Stimulated activated CD8-positive, alpha-beta memory T cell treated with anti-CD3 and anti-CD28 coated beads, Interleukin-4, amount 100 ng/mL, for 4 hours (primary cell): ENCODE data around the gene CDH16.
"Not testable (repeated sequence)": the region's sequence is repeated elsewhere in the genome, so short reads cannot be mapped to it uniquely, and the experiment has no call there.

ENCODE experiments used
- DNase-seq, 2 donors: peaks; one replicate each; pipeline ENCODE4 v3.0.0-alpha.2; 2020; ENCODE audit warnings: low read depth in 2 of 2, low spot score in 1 of 2

CDH16 gene, protein sequence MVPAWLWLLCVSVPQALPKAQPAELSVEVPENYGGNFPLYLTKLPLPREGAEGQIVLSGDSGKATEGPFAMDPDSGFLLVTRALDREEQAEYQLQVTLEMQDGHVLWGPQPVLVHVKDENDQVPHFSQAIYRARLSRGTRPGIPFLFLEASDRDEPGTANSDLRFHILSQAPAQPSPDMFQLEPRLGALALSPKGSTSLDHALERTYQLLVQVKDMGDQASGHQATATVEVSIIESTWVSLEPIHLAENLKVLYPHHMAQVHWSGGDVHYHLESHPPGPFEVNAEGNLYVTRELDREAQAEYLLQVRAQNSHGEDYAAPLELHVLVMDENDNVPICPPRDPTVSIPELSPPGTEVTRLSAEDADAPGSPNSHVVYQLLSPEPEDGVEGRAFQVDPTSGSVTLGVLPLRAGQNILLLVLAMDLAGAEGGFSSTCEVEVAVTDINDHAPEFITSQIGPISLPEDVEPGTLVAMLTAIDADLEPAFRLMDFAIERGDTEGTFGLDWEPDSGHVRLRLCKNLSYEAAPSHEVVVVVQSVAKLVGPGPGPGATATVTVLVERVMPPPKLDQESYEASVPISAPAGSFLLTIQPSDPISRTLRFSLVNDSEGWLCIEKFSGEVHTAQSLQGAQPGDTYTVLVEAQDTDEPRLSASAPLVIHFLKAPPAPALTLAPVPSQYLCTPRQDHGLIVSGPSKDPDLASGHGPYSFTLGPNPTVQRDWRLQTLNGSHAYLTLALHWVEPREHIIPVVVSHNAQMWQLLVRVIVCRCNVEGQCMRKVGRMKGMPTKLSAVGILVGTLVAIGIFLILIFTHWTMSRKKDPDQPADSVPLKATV

DNA sequence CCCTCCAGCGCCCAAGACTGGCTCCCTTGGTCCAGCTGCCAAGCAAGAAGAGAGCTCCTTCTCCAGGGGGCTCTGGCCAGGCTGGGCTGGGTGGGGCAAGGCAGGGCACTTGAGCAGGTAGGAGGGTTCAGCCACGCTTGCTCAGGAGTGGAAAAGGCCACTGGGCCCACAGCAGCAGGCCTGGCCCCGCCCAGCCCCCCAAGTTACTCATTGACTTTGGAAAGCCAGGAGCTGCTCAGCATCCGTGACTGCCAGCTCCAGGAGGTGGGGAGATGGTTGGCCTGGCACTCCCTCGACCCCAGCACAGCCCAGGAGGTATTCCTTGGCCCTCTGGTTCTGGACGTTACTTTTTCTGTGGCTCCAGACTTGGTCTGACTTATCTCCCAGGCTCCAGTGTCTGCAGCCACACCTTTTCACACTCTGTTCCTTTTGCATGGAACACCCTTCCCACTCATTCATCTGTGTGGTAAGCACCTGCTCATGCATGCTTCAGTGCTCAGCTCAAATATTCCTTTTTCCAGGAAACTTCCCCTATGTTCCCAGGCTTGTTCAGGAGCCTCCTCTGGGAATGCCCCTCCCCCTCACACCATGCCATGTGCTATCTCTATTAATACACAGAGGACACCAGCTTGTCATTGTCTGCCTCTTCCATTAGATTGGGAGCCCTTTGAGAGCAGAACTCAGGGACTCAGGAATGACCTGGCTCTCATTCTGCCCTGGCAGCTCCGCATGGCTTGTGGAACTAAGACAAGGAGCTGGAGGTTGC, at the start of gene CDH16:
Gene CDH16, minus strand, starts transcription at position 83 of the 766 bp plus-strand sequence. CDS start 820 bp downstream, outside the sequence.
- no peak for DNase-seq

DNA sequence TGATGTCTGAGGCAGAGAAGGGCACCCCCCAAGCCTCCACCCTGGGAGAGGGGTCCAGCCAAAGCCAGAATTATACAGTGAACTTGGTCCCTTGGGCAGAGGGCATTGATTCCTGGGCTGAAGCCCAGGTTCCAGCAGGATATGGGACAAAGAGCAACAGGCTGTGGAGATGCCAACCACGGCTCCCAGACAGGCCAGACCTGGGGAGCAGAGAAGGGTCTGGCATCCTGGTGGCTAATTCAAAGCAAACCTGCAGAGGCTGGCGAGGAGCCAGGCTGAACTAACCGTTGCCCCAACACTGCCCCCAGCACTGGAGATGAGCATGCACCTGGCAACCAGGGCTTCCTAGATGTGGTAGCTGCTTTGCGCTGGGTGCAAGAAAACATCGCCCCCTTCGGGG, 45.4 kb upstream of the CDH16 start:
- DNase-seq, result no peak

DNA sequence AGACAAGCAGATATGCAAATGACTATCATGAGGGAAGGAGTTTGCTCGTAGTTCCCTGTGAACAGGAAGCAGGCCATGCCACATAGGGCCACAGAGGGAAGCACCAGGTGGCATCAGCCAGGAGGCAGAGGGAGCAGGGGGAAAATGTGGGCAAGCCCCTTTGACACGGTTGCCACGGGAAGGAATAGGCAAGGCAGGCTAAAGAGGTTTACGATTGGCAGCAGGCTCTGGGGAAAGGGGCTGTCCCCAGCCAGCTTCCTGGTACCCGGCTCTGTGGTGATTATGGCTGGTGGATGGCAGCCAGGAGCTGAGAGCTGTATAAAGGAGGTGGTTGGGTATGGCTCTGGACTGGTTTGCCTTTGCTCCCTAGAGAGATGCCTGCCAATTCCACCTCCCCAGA, 43.2 kb upstream of the CDH16 start:
- DNase-seq, result no peak

DNA sequence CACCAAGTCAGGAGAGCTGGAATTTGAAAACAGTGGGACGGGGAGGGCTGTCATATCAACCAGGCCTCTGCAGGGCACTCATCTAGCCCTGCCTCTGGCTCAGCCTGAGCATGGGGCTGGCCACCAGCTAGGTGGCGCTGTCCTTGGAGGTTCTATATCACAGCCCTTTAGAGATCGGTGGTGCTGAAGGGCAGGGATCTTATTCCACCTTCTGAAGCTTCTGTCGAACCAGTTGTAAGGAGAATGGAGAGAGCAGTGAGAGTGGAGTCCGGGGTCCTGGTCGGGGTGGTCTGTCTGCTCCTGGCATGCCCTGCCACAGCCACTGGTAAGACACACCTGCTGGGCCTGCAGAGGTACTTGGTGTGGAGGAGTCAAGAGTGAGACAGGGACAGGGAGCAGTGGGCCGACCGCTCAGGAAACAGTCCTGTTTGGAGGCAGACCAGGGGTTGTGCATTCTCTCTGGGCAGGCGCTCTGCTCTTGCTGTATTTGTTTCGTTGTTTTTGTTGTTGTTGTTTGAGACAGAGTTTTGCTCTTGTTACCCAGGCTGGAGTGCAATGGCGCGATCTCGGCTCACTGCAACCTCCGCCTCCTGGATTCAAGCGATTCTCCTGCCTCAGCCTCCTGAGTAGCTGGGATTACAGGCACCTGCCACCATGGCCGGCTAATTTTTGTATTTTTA, 42.5 kb upstream of the CDH16 start, which contains the start of gene CES3:
Gene CES3, plus strand, starts transcription at position 202 of the 680 bp plus-strand sequence. Its CDS starts 42 bp downstream, at position 244.
- DNase-seq, result no peak

DNA sequence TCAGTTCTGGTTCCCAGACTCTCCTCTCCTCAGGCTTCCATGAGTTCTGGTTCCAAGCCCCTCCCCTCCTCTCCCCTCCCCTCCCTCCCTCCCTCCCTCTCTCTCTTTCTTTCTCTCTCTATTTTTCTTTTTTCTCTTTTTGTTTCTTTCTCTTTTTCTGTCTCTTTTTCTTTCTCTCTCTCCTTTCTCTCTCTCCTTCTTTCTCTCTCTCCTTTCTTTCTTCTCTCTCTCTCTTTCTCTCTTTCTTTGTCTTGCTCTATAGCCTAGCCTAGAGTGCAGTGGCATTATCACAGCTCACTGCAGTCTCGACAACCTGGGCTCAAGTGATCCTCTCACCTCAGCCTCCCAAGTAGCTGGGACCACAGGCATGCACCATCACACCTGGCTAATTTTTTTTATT, 41.6 kb upstream of the CDH16 start:
- DNase-seq, result no peak

DNA sequence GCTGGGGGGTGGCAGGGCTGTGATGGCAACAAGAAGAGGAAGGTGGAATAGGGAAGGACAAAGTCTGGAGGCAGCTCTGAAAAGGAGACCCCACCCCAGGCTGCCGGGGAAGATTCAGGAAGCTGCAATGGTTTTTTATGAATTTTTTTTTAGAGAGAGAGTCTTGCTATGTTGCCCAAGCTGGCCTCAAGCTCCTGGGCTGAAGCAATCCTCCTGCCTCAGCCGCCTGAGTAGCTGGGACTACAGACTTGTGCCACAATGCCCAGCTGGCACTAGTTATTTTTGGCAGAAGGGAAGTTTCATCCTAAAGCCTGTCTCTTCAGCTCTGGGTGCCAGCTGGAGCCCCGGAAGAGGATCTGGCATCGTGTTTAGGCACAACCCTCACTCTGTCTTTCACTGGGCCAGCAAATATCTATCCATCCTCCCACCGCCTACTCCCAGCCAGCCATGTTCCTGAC, 41.0 kb upstream of the CDH16 start:
- DNase-seq, result no peak

DNA sequence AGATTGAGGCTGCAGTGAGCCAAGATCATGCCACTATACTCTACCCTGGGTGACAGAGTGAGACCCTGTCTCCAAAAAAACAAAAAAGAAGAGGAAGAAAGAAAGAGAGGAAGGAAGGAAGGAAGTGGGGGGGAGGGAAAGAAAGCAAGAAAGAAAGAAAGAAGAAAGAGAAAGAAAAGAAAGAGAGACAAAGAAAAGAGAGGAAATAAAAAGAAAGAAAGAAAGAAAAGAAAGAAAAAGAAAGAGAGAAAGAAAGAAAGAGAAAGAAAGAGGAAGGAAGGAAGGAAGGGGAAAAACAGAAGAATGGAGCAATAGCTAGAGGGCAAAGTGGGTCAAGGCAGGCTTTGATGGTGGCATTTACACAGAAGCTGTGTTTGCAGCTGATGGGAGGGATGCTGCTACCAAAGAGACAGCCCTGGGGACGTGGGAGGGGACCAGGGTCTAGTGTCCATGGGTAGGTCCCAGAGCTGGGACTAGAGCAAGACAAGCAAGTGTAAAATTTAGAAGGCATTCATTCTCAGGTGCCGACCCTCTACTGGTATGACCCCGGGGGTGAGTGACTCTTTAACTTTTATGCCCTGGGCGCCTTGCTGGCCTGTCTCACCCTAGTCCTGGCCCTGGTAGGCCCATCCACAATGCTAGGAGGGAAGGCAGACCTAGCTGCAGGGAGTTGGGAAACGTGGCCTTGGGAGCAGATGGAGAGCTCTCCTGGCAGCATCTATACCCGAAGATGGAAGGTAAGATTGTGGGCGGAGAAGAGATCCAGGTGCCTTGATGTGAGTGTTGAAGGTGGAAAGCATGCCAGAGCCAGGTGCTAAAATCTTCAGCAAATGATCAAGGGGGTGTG, 40.4 kb upstream of the CDH16 start:
- DNase-seq, result no peak

DNA sequence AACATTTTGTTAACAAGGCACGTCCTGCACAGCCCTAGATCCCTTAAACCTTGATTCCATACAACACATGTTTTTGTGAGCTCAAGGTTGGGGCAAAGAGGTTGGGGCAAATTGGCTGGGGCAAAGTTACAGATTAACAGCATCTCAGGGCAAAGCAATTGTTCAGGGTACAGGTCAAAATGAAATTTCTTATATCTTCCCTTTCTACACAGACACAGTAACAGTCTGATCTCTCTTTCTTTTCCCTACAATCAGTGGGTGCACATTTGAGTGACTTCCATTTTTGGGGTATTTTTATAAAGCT, 37.4 kb upstream of the CDH16 start:
- not testable (repeated sequence) for DNase-seq

DNA sequence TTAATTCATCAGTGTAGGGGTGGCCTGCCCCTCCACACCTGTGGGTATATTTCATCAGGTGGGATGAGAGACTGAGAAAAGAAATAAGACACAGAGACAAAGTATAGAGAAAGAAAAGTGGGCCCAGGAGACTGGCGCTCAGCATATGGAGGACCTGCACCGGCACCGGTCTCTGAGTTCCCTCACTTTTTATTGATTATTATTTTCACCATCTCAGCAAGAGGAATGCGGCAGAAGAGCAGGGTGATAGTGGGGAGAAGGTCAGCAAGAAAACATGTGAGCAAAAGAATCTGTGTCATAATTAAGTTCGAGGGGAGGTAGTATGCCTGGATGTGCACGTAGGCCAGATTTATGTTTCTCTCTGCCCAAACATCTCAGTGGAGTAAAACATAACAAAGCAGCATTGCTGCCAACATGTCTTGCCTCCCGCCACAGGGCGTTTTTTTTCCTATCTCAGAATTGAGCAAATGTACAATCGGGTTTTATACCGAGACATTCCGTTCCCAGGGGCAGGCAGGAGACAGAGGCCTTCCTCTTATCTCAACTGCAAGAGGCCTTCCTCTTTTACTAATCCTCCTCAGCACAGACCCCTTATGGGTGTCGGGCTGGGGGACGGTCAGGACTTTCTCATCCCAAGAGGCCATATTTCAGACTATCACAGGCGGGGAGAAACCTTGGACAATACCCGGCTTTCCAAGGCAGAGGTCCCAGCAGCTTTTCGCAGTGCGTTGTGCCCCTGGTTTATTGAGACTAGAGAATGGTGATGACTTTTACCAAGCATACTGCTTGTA, 36.9 kb upstream of the CDH16 start:
- not testable (repeated sequence) for DNase-seq

DNA sequence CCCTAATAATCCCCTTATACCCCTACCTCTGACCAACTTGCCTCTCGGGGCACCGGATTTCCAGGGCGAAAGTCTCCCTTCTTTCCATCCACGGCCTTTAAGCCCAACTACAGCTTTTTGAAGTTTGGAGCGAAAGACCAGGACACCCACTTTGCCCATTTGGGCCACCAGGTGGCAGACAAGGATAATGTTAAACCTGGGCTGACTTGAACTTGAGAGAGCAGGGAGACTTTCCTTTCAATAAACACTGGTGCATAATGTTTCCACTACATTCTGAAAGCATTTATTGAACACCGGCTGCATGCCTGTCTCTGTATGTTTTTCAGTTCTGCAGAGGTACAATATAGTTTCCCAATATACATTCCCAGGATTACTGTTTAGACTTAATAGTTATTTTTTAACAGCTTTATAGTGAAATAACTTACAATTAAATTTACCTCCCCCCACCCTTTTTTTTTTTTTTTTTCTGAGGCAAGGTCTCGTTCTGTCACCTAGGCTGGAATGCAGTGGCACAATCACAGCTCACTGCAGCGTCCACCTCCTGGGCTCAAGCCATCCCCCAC, 35.5 kb upstream of the CDH16 start:
- peak; percentile 42 to 65 for DNase-seq

DNA sequence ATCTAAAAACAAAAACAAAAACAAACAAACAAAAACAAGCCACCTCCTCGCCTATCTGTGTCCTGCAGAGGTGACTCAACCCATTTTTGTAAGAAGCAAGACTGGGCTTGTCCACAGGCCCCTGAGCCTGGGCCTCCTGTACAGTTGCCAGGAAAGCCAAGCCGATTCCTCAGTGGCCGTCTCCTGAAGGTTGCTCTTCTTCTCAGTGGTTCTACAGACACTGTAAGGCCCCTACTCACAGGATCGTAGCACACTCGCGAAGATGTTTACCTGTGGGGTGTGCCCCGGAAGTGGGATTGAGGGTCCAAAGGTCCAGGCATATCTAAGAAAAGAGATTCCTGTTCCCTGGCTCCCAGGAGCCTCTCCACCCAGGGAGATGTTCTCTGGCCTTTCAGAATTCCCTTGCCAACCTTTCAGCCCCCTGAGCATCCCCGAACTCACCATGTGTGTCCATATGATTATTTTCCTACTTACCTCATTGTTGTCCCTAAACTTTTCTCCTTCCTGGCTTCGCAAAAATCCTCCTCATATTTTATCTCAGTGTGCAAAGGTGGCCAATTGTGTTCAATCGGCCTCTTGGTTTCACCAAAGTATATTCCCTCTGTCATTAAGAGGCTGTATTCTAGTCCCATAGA, 34.9 kb upstream of the CDH16 start:
- no peak for DNase-seq

DNA sequence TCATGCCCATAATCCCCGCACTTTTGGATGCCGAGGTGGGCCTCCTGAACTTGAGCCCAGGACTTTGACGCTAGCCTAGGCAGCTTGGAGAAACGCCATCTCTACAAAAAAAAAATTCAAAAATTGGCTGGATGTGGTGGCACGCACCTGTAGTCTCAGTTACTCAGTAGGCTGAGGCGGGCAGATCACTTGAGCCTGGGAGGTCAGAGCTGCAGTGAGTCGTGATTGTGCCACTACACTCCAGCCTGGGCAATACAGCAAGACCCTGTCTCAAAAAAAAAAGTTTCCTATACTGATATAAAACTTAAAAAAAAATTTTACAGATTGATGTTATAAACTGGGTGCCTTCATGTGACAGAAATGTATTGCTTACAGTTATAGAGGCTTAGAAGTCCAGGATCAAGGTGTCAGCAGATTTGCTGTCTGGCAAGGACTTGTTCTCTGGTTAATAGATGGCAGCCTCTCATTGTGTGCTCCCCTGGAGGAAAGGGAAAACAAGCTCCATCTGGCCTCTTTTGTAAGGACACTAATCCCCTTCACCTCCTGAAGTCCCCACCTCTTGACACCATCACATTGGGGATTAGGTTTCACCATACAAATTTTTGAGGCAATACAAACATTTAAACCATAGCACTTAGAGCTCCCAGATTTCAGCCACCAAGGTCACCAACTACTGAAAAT, 33.9 kb upstream of the CDH16 start:
- DNase-seq, result no peak

DNA sequence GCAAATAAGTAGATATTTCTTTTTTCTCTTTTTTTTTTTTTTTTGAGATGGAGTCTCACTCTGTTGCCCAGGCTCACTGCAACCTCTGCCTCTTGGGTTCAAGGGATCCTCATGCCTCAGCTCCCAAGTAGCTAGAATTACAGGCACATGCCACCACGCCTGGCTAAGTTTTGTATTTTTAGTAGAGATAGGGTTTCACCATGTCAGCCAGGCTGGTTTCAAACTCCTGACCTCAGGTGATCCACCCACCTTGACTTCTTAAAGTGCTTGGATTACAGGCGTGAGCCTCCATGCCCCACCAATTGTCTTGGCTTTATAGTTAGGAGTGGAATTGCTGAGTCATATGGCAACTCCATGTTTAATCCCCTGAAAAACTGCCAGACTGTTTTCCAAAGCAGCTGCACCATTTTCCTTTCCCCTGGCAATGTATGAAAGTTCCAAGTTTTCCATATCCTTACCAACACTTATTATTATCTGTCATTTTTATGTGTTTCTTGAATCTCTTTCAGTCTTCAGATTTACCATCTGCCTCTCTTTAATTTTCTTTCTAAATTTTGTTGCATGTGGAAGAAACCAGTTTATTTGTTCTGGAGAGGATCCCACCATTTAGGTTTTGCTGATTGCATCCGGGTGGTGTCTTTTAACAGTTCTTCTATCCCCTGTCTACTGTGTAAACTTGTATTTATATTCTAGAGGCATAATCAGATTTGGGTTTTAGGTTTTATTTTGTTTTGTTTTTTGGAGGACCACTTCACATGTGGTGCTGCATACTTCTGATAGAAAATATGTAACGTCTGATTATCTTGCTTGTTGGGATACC, 32.5 kb upstream of the CDH16 start:
- no peak for DNase-seq

DNA sequence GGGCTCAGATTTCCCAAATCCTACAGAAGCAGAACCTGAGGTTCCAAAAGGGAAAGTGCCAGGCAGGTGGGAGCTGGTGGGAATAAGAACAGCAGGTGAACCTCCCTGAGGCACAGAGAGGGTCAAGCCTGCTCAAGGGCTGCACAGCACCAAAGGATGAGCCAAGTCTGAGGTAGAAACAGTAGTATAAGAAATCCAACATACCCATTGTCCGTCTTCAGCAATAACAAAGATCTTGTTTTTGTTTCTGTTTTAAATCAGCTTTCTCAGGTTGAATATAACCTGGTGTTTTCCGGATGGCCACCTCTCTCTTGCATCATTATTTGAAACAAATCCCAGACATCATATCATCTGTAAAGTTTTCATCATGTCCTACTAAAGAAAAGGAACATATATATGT, 31.8 kb upstream of the CDH16 start:
- no peak for DNase-seq

DNA sequence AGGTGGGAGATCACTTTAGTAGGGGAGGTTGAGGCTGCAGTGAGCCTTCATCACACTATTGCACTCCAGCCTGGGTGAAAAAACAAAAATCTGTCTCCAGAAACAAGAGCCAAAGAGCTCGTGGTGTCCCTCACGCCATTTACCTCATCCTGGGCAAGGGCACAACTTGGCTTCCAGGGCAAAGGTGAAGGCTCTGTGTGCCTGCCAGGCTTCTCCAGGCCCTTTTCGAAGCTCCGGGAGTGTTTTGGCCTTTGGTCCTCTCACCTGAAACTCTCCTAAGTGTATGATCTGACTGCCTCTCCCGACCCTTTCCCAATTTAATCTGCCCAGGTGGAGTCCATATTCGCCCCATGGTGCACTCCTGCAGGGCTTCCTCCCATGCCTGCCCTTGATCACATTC, 30.8 kb upstream of the CDH16 start:
- no peak for DNase-seq

DNA sequence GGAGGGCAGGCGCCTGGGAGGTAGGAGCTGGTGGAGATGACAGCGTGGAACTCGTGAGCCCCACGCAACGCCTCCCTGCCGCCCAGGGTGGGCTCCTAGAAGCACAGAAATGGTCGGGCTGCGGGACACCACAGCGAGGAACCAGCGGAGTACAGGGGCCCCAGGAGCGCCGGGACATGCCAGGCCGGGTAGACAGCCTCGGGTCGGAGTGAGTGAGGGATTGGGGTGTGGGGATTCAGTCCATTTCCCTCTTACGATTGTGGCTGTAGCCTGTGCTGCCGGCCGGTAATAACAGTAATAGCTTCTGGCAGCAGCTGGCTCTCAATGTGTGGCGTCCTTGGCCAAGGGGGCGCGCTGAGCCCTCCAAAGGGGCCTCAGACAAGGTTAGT, 30.1 kb upstream of the CDH16 start:
- DNase-seq, result no peak
